ENCODE results near the gene WNT11.

Gene WNT11

DNA sequence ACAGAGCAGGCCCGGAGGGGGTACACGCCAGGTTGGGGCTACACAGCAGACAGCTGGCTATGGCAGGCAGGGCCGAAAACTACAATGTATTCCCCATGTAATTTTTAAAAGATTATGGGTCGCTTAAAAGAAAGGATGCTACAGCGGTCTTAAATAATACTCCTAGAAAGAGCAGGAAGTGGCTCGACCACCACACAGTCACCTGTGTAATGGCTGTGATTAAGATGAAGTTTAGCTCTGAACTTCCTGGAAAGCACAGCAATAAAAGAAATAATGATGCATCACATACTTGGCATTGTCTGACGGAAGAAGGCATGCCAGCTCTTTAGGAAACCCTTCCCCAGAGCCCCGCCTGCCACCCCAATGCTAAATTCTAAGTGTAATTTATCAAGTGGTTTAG lies 32.6 kb downstream of the WNT11 start:
- no peak for DNase-seq (ENCODE audit: low spot score)

DNA sequence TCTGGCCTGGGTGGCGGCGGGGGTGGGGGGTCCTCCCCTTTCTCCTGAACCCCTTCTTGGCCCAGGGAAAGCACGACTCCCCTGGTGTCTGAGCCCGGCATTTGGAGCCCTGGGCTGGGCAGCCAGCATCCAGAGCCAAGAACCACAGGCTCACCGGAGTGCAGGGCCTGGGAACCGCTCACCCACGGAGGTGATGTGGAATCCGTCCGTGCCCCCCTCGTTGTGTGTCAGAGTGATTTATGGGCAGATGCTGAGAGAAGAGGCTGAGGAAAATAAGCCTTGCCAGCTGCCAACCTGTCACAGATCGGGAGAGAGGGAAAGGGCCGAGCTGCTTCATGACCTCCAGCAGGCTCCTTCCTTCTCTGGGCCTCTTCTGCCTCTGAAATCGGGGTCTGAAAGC lies 33.7 kb downstream of the WNT11 start:
- no peak for DNase-seq (ENCODE audit: low spot score)

DNA sequence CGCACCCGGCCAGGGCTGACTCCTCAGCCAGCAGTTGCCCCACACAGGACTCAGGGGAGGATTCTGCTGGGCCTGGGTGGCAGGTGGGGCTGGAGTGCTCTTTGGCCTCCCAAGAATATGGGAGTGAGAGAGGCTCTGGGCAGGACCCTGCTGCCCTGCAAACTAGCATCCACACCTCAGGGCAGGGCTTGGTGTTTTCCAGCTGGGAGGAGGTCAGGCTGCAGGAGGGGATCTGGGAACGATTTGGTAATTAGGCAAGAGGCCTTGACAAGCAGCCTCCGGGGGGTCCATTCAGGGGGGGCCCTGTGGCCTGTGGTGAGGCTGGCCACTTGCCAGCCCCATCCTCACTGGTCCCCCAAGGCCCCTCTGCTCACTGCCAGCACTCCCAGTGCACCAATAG lies 35.8 kb downstream of the WNT11 start:
- no peak for DNase-seq (ENCODE audit: low spot score)

DNA sequence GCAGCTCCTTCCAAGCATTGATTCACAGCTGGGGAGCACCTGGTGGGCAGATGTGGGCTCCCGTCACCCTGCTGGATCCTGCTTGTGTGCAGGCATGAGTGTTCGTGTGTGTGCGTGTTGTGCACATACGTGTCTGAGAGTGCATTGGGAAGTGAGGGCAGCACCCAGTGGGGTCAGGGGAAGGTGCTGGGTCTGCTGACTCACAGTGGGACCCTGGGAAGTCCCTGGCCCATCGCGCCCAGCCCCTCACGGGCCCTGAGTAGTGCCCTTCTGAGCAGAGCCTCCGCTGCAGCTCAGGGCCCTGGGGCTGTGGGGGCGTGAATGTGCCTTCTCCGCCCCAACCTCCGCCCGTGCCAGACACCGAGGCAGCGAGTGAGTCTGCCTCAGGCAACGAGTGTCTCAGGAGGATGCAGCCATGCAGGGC lies 36.8 kb downstream of the WNT11 start:
- no peak for DNase-seq (ENCODE audit: low spot score)

DNA sequence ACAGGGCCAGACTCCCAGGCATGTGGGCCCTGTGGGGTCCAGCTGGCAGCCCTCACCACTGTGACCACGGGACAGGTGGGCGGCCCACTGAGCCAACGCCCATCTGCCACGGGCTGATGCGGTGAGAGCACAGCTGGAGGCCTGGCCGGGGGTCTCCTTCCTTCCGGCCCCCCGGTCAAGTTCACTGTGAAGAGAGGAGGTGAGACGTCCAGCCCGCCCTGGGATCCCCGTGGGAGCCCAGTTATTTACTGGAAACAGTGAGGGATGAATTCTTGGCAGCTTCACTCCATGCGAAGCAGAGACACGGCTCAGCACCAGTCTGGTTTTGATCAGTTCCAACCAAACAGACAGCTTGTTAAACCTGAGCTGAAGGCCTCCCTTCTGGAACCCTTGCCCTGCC lies 38.7 kb downstream of the WNT11 start:
- DNase-seq (ENCODE audit: low spot score): no peak

DNA sequence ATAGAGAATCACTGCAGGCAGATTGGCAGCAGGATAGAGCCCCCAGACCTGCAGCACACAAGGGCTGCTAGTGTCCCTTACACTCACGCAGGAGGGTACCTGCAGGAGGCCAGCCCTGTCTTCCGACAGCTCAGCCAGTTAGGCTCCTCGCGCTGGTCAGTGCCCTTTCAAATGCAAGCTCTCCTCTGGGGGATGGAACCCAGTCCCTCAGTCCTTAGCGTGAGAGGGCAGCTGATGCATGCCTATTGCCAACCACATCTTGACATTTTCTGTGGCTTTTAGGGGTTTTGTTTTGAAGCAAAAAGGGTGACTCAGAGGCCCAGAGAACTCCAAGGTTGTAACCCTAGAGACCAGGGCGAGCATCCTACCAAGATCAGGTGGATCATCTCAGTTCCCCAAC lies 40.0 kb downstream of the WNT11 start:
- no peak for DNase-seq (ENCODE audit: low spot score)

DNA sequence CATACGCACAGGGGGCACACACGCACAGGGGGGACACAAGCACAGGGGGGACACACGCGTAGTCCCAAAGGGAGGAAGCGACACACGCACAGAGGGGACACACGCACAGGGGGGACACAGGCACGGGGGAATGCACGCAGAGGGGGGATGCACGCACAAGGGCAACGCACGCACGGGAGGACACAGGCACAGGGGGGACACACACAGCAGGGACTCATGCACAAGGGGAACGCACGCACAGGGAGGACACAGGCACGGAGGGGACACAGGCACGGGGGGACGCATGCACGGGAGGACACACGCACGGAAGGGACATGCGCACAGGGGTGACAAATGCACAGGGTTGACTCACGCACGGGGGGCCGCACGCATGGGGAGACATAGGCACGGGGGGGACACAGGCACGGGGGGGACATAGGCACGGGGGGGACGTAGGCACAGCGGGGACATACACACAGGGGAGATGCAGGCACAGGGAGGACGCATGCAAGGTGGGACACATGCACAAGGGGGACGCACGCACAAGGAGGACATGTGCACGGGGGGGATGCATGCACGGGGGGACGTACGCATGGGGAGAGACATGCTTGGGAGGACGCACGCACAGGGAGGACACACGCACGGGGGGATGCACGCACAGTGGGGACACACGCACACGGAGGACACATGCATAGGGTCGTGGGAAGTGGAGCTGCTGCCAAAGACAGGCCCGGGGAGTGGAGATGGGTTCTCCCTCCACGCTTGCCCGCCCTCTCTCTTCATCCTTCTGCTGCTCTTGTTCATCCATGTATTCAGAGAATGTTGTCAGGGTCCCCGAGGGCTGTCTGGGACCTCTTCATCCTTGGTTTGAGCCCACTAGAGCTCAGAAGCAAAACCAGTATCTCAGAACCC lies 41.2 kb downstream of the WNT11 start:
- no peak for DNase-seq (ENCODE audit: low spot score)

DNA sequence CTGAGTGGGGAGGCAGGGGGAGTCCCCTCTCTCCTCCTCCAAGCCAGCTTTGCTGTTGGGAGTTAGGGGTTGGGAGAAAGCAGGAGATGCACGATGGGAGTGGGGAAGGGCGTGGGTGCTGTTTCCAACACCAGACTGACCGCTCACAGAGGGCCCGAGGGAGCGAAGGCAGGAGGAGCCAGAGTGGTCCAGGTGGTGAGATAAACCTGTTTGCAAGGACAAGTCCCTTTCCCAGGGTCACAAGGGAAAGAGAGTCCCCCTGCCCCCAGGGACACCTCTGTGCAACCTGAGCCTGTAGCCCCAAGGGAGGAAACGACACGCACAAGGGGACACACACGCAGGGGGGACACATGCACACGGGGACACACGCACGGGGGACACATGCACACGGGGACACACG lies 42.2 kb downstream of the WNT11 start:
- no peak for DNase-seq (ENCODE audit: low spot score)

DNA sequence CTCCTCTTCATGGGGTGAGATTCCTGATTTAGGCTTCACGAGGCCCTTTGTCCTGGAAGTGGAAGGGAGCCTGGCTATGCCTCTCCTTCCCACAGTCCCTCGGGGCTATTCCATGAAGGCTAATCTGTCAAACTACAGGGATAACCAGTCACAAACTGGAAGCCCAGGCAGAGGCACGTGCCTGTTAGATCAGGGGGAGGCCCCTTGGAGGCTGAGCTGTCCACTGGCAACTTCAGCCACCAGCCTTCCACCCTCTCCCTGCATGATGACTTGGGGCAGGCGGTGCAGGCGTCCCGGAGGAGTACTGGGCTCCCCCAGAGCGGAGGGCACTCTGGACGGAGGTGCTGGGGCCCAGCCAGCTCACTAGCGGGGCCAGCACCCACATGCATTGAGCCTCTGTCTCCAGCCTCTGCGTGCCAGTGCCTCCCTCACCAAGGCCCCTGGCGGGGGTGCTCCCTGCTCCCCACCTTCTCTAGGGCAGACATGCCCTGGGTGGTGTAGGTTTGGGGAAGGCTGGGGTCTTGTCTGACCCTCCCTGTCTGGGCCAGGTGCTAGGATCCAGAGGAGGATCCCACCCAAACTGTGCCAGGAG lies 42.9 kb downstream of the WNT11 start:
- DNase-seq (ENCODE audit: low spot score): no peak

DNA sequence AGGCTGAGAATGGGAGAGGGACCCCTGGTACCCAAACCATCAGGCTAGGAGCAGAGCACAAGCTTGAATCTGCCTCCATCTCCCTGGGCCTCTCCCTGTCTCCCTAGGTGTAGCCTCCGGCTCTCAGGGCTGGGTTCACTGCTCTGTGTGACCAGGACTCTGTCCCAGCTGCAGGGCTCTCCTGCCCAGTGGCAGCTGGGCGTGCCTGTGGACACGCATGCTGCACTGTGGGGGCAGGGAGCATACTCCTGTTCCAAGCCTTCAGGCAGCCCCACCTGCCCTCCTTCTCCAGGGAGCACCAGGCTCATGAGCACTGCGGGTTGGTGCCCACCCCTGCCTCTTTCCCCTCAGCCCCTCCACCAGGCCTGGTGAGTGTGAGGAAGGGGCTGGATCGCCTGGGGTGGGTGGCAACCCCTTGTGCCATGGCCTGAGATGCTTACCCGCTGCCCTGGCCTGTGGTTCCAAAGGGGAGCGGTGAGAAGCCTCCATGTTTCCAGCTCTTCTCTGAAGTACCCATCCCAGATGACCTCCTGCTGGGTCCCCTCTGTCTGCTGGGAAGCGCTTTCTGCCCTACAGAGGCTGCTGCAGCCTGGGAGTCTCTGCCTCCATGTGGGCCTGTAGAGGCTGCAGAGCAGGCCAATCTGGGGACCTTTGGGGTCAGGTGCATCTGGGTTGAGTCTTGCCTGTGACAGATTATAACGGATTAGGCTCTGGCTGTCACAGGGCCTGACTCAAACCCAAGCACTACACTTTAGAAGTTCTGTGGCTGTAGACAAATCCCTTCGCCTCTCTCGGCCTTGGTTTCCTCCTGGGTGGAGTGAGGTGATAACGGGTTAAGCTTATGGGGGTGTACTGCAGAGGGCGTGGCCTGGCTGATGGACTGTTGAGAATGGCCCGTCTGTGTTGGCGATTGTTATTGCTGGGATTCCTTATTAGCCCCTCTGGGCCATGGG lies 43.7 kb downstream of the WNT11 start:
- no peak for DNase-seq (ENCODE audit: low spot score)

DNA sequence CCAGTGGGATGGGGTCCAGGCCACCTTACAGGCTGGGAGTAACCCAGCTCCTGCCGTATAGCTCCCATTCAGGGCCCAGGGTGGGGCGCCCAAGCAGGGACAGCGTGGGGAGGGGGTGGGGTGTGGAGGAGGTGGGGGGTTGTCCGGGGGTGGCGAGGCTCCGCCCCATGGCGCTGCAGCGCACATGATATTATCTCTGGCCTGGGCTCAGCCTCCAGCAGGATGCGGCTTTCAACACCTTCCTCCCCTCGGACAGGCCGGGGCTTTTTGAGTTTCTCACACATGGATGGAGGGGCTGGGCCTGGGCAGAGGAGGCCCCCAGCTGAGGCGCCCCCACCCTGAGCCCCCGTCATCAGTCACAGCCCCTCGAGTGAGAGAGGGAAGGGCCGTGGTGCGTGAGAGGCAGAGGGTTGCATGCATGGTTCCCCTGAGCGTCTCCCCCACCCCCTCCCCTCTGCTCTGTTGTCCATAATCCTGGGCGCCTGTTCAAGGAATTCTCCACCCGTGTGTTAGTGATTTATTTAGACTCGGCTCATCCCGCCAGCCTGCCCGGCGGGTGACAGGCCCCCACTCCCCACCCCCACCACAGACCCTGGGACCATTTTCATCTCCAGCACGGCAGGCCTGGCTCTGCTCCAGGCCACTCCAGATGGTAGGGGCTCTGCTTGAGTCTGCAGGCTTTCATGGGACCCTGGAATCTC lies 44.9 kb downstream of the WNT11 start:
- DNase-seq (ENCODE audit: low spot score): no peak

DNA sequence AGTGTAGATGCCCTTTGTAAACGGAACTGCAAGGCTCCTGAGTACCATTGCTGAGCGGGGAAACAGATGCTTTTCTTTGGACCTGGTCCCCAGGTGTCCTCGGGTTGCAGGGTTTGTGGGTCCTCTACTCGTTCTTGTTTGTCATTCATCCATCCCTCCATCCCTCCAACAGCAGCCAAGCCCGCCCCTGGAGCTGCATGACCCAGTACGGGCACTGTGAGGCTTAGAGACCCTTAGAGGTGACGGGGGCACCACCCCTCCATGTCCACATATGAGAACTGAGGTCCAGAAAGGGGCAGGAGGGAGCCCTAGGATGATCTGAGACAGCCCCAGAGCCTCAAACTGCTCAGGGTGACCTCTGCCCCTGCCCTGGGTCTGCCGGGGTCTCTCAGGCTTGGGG lies 45.4 kb downstream of the WNT11 start:
- no peak for DNase-seq (ENCODE audit: low spot score)

DNA sequence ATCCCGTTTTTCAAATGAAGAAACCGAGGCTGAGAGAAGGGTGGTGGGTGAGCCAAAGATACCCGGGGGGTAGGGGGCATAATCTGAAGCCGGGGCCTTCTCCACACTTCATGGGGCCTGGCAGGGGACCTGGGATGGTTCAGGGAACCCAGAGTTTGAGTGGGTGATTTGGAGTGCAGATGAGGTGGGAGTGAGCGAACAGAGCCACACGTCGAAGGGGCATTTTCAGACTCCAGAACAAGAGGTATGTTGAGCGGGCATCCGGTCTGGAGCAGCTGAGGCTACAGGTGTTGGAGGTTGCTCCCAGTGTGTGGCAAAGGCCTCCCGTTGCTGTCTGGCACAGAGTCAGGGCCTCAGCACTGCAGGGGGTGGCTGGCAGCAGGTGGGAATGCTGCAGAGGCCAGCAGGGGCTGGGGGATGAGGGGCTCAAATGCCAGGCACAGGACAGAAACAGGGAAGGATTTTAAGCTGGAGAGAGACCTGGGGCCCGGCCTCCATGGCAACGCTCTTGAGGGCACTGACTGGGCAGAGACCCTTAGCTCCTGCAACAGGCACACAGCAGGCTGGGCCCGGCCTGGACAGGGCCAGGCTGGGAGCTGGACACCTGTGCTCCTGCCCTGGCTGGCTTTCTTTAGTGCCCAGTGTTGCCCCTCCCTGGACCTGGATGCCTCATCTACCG lies 46.2 kb downstream of the WNT11 start:
- DNase-seq (ENCODE audit: low spot score): no peak

DNA sequence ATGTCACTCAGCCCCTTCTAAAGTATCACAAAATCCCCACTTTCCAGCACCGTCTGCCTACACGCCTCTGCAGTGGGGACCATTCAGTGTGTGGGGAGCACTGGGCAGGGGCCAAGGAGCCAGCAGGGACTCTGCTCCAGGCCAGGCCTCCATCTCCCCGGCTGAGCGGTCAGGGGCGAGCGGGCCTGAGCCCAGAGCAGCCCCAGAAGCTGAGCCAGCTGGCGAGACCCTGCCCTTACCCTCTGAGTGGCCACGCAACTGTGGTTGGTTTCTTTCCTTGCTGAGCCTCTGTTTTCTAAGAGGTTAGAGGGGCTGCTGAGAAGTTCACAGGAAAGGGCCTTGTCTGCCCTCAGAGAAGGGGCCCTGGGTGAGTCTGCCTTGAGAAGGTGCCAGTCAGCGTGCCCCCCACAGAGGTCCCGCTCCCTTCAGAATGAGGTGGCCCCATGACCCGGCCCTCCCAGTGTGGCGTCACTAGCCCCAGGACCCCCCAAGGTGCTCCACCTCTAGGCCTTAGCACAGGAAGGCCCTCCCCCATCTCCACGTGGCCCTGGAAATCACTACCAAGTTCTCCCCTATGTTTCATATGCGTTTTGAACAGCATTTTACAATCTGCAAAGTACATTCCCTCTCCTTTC lies 46.9 kb downstream of the WNT11 start:
- DNase-seq (ENCODE audit: low spot score): no peak

DNA sequence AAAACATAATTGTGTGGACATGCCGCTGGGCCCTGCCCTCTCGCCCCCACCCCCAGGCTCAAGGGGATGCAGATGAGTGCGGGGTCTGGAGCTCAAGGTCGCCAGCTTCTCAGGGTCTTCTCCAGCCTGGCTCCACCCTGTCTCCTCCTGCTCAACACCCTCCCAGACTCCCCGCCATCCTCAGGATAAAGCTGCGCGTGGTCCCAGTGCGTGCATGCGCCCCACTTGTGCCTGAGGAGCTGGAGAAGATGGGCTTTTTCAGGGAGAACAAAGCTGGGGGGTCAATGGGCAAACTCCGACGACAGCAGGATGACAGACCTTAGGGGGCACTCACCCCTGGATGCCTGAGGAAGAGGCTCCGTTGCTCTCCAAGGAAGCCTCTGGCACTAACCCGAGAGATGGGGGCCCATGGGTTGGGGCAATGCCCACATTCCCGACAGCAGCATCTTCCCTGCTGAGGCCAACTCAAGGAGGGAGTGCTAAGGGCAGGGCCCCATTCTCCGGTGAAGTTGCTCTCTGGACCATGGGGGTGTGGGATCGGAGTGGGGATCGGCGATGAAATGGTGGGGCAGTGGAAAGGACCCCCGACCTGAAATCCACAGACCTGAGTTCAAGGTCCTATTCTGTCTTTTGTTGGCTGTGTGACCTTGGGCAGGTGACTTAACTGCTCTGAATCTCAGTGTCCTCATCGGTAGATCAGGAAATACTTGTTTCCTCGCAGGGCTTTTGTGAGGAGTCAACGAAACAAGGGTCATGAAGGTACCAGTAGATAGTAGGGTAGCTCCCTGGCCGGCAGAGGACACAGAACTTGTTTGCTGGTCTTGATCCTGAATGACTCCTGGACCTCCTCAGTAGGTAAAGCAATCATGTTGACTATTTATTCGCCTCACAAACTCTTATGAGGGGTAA lies 47.7 kb downstream of the WNT11 start:
- no peak for DNase-seq (ENCODE audit: low spot score)

DNA sequence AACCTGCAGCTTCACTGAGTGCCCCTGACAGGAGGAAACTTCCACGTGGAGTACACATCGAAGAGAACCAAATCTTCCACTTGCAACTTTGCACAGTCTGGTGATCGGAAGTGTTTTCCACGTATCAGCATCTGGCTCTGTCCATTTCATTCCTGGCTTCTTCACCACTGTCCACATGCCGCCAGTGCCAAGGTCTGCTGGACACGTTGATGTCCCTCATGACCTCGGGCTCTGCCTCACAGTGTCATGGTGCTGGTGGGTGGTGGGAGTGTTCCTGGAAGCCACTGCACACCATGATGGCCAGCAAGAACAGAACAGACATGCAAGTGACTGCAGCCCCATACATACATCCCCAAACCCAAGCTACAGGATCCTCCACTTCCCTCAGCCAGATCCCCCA lies 48.4 kb downstream of the WNT11 start:
- DNase-seq (ENCODE audit: low spot score): peak; percentile 2

DNA sequence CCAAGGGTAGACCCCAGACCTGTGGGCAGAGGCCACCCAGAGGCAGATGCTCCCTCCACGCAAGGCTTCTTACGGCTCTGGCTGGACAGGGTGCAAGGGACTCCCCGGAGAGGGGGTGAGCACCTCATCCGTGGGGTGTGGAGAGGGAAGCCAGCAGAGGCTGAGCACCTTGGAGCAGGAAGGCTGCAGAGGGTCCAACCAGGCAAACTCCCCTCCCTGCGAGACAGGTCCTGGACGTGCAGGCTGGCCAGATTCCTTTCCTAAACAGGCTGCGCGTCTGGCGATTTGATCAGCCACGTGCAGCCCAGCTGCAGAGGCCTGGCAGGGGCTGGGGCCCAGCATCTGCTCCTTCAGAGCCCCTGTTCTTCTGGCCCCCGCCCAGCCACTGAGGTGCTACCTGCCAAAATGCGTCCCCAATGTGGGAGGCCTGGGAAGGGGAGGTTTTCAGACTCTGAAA lies 49.3 kb downstream of the WNT11 start:
- peak; percentile 6 for DNase-seq (ENCODE audit: low spot score)

DNA sequence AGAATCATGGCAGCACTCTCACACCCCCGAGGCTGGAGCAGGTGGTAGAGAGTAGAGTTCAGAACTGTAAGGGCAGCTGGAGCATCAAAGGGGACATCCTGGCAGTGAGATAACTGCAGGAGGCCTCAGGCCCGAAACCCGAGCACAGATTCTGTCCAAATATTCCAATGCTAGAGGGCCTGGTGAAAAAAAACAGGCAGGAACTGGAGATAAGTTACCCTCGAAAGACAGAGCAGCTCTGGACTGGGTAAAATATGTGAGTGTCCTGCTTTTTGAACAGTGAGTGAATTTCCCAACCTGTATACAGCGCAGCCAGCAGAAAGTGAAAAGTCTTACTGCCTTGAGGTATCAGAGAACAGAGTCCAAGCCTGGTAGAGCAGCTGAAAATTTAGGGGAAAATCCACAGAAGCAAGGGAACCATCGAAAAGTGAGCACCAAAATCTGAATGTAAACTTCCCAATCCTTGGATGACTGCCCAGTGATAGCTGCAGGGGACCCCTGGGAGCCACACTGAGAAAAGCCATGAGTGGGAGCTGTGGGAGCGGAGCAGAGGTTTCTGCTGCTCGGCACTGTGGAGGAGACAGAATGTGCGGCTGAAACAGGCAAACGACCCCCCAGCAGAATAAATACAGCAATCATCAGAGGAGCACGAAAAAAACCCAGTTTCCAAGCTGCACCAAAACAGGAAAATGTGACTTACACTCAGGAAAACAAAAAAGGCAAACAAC lies 50.6 kb downstream of the WNT11 start:
- DNase-seq (ENCODE audit: low spot score): no peak

DNA sequence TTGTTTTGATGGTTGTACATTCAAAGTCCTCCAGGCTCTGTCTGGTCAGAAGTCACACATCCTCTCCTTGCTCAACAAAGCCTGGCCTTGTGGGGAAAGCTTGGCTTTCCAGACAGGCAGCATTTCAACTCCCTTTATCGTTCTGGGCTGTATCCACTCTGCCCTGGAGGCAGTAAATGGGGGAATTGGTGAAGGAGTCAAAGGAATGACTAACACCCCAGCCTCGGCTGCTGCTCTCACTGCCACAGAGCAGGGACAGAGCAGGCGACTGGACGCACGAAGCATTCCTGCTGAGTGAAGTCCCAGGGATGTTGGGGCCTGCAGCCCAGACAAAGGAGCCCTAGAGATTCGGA lies 52.8 kb downstream of the WNT11 start:
- no peak for DNase-seq (ENCODE audit: low spot score)

All from HuH-7.5 (cell line).